GM23248 (cell line): ENCODE measurements around the gene ARNT2. TPM values are rescaled to one million over a fixed set of nuclear protein-coding genes. Genes with fewer than 3 reads are reported as not detected.

ENCODE experiments used
- DNase-seq: peaks from one replicate; pipeline ENCODE4 v3.0.0-alpha.2; 2015
- H2AFZ ChIP-seq: fragments of 200-600 bp; sonication (generic); 2 replicates; pipeline ENCODE4 v1.6.1; 2016; ENCODE audit warnings: antibody characterized with exemption
- H3F3A ChIP-seq: fragments of 200-600 bp; sonication (generic); 2 replicates; pipeline ENCODE4 v1.6.1; 2016; ENCODE audit warnings: mild to moderate bottlenecking, antibody characterized with exemption, mixed run types; ENCODE audit not compliant: insufficient read depth
- H3K27ac ChIP-seq: fragments of 200-600 bp; sonication (generic); 2 replicates; pipeline ENCODE4 v1.5.1; 2016; ENCODE audit warnings: mild to moderate bottlenecking
- H3K27me3 ChIP-seq: fragments of 200-600 bp; sonication (generic); replicated peaks from 2 replicates; pipeline ENCODE4 v1.6.1; 2016; ENCODE audit warnings: mild to moderate bottlenecking; ENCODE audit not compliant: insufficient read depth
- H3K36me3 ChIP-seq: fragments of 200-600 bp; sonication (generic); 2 replicates; pipeline ENCODE4 v1.6.1; 2016; ENCODE audit warnings: low read depth, mild to moderate bottlenecking
- H3K4me1 ChIP-seq: fragments of 200-600 bp; sonication (generic); 2 replicates; pipeline ENCODE4 v1.6.1; 2016; ENCODE audit warnings: mild to moderate bottlenecking; ENCODE audit not compliant: insufficient read depth
- H3K4me2 ChIP-seq: fragments of 200-600 bp; sonication (generic); one replicate; pipeline ENCODE4 v1.6.1; 2016; ENCODE audit warnings: mild to moderate bottlenecking; ENCODE audit not compliant: unreplicated experiment
- H3K4me3 ChIP-seq: fragments of 200-600 bp; sonication (generic); 2 replicates; pipeline ENCODE4 v1.5.1; 2016; ENCODE audit warnings: mild to moderate bottlenecking
- H3K79me2 ChIP-seq: fragments of 200-600 bp; sonication (generic); 2 replicates; pipeline ENCODE4 v1.6.1; 2016; ENCODE audit warnings: mild to moderate bottlenecking; ENCODE audit not compliant: insufficient read depth
- H3K9ac ChIP-seq: fragments of 200-600 bp; sonication (generic); 2 replicates; pipeline ENCODE4 v1.6.1; 2016; ENCODE audit warnings: mild to moderate bottlenecking
- H3K9me2 ChIP-seq: fragments of 200-600 bp; sonication (generic); 2 replicates; pipeline ENCODE4 v1.6.1; 2016; ENCODE audit warnings: mixed run types, mild to moderate bottlenecking, moderate library complexity; ENCODE audit not compliant: insufficient read depth
- H3K9me3 ChIP-seq: fragments of 200-600 bp; sonication (generic); one replicate; pipeline ENCODE4 v1.6.1; 2017; ENCODE audit warnings: low read depth
- H4K20me1 ChIP-seq: fragments of 200-600 bp; sonication (generic); 2 replicates; pipeline ENCODE4 v1.6.0; 2016; ENCODE audit not compliant: insufficient read depth
- EZH2 ChIP-seq: fragments of 200-600 bp; sonication (generic); IDR thresholded peaks from 2 replicates; pipeline ENCODE4 v1.6.1; 2018; ENCODE audit warnings: antibody characterized with exemption, mild to moderate bottlenecking; ENCODE audit not compliant: insufficient read depth, poor library complexity, severe bottlenecking
- EZH2phosphoT487 ChIP-seq: fragments of 200-600 bp; sonication (generic); IDR thresholded peaks from 2 replicates; pipeline ENCODE4 v1.6.1; 2018; ENCODE audit warnings: antibody characterized with exemption, moderate library complexity, mild to moderate bottlenecking, low read depth; ENCODE audit not compliant: insufficient read depth
- WGBS, 2 experiments: methylation state at CpG; one replicate each; pipeline ENCODE4 v1.1.6; 2015 to 2017; ENCODE audit warnings: low lambda C conversion rate in 2 of 2, low coverage in 1 of 2; ENCODE audit errors: missing lambda C conversion rate in 2 of 2; 5-methylcytosine and 5-hydroxymethylcytosine counted together
- in situ Hi-C: fragments of 300-500 bp; cut with MboI; formaldehyde crosslinking; loops from 2 replicates; pipeline ENCODE4 v1.15.0; 2020
- polyA plus RNA-seq: library from polyadenylated mRNA; unstranded; fragments of >200 nt; fragmentation: Nextera tagmentation; extraction: Ambion mirVana; gene quantifications from 2 replicates; pipeline ENCODE4 v1.2.1, GENCODE V29; 2016
- total RNA-seq: library from RNA; depleted of rRNA; stranded (reverse); fragments of >200 nt; shearing (Covaris generic); gene quantifications from 2 replicates; pipeline ENCODE4 v1.2.3, GENCODE V29; 2014

ARNT2 gene
- total and polyA plus RNA-seq, 2 experiments from 2014 or later = 9.3 to 23.5 TPM

- Histone ChIP-seq H3K79me2 (peaks cover 20% of the 10 kb centered on the region), H3K36me3 (peaks cover 19% of the 10 kb centered on the region; the same call in 1 of the 2 replicates), H3K4me1 (peaks cover 44% of the 10 kb centered on the region), H4K20me1 (no peaks in the 10 kb centered on the region), H3K4me2 (peak overlapping the region; percentile 64), H3F3A (peaks cover 40% of the 10 kb centered on the region), H3K9ac (0 out of 2 replicates have a peak overlapping the region, but pooled peaks have one; percentile 12), H3K9me2 (no peaks in the 10 kb centered on the region), H2AFZ (no peak overlapping the region), H3K9me3 (no peaks in the 10 kb centered on the region), H3K4me3 (peak overlapping the region; percentile 54), H3K27me3 (no peaks in the 10 kb centered on the region), H3K27ac (peak overlapping the region; percentile 63)
- in situ Hi-C loops = no loop called here
- WGBS, 2 experiments = 6% methylated on average over 5 of the region's 5 CpGs
- DNase-seq = peak; percentile 88
- TF ChIP-seq EZH2 = no peak
Observed at GRCh38 chr15:80550219-80550907, 146.2 kb downstream of the ARNT2 start.

DNA sequence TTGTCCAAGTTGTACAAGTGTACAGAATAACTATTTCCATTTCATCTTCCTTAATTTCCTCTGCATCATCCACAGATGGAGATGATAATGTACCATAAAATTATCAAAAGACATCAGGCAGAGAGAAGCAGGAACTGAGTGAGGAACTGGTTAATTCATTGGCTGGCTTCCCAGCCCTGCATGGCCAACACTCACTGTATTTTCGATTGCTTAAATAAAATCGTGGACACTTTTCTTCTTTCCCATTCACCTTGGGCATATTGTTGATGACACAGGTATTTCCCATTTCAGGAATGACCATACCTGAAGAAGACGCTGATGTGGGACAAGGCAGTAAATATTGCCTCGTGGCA, 146.7 kb downstream of the ARNT2 start:
- H3K4me3 ChIP-seq = peak overlapping the region; percentile 54; the same call in 1 of the 2 replicates
- DNase-seq = peak; percentile 62
- H3K9ac ChIP-seq = 0 out of 2 replicates have a peak overlapping the region, but pooled peaks have one; percentile 12
- H3K4me1 ChIP-seq = peaks cover 44% of the 10 kb centered on the region
- no peaks in the 10 kb centered on the region for H3K9me2 ChIP-seq
- in situ Hi-C loops = no loop called here
- peaks cover 19% of the 10 kb centered on the region; the same call in 1 of the 2 replicates for H3K36me3 ChIP-seq
- no peaks in the 10 kb centered on the region for H3K9me3 ChIP-seq
- no peak for TF ChIP-seq EZH2phosphoT487
- no peak for TF ChIP-seq EZH2
- 28 to 34% methylated on average over 4 of the region's 4 CpGs for WGBS, 2 experiments
- peak overlapping the region; percentile 63 for H3K27ac ChIP-seq
- H3K4me2 ChIP-seq = peak overlapping the region; percentile 64
- H3F3A ChIP-seq = peaks cover 40% of the 10 kb centered on the region
- H4K20me1 ChIP-seq = no peaks in the 10 kb centered on the region
- peaks cover 20% of the 10 kb centered on the region for H3K79me2 ChIP-seq
- no peak overlapping the region for H2AFZ ChIP-seq
- no peaks in the 10 kb centered on the region for H3K27me3 ChIP-seq

DNA sequence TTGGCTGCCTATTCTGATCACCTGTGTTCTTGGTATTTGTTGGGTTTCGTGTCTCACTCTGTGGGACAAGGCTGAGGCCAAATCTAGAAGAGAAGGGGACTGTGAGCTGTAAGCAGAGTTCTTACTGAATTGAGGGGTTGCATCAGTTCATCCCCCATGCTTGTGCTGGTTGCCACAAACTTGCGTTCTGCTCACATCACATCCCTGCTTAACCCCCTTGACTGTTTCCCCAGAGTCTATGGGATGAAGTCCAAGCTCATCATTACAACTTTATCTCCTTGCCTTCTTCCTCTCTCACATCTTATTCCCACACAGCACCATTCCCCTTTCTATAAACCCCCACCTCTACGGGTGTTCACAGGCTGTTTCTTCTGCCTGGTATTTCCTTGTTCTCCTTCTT, 147.2 kb downstream of the ARNT2 start:
- peaks cover 44% of the 10 kb centered on the region for H3K4me1 ChIP-seq
- no peaks in the 10 kb centered on the region for H3K27me3 ChIP-seq
- H3K9me2 ChIP-seq = no peaks in the 10 kb centered on the region
- no peak overlapping the region for H3K27ac ChIP-seq
- H3F3A ChIP-seq = peaks cover 40% of the 10 kb centered on the region
- WGBS, 2 experiments = 94 to 98% methylated on average over 3 of the region's 3 CpGs
- in situ Hi-C loops = no loop called here
- H3K36me3 ChIP-seq = peaks cover 19% of the 10 kb centered on the region; the same call in 1 of the 2 replicates
- H3K9me3 ChIP-seq = no peaks in the 10 kb centered on the region
- TF ChIP-seq EZH2 = no peak
- TF ChIP-seq EZH2phosphoT487 = no peak
- H3K79me2 ChIP-seq = peaks cover 20% of the 10 kb centered on the region
- H4K20me1 ChIP-seq = no peaks in the 10 kb centered on the region
- peak overlapping the region; percentile 64 for H3K4me2 ChIP-seq
- H3K4me3 ChIP-seq = no peak overlapping the region
- DNase-seq = no peak
- no peak overlapping the region for H3K9ac ChIP-seq
- no peak overlapping the region for H2AFZ ChIP-seq

DNA sequence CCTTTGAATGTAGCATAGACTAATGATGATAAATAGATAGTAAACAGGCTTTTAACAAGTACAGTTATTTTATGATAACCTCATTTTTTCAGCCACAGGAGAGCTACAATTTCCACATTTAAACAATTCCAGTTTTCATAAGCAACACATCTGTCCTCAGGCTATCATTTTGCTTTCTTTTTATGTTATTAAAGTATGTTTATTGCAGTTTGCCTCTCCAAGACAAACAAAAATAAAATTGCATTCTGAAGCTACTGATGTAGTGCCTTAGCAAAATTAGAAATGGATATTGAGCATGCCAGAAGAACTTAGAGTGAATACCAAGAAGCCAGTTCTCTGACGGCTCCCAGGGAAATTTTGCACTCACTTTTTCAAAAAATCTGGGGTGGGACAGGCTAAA, 150.4 kb downstream of the ARNT2 start:
- no peak overlapping the region for H3K9ac ChIP-seq
- no peak for DNase-seq
- TF ChIP-seq EZH2 = no peak
- no peak for TF ChIP-seq EZH2phosphoT487
- no peak overlapping the region for H3K4me2 ChIP-seq
- in situ Hi-C loops = no loop called here
- no peak overlapping the region for H3K27ac ChIP-seq
- H4K20me1 ChIP-seq = no peaks in the 10 kb centered on the region
- no peaks in the 10 kb centered on the region for H3K9me3 ChIP-seq
- peaks cover 22% of the 10 kb centered on the region for H3K4me1 ChIP-seq
- WGBS, 2 experiments = 90 to 93% methylated on average over 1 of the region's 1 CpG
- H3K27me3 ChIP-seq = no peaks in the 10 kb centered on the region
- peaks cover 24% of the 10 kb centered on the region for H3F3A ChIP-seq
- H3K79me2 ChIP-seq = no peaks in the 10 kb centered on the region
- no peaks in the 10 kb centered on the region for H3K9me2 ChIP-seq
- no peak overlapping the region for H2AFZ ChIP-seq
- peaks cover 19% of the 10 kb centered on the region; the same call in 1 of the 2 replicates for H3K36me3 ChIP-seq
- H3K4me3 ChIP-seq = no peak overlapping the region
